SH-SY5Y (cell line): ENCODE measurements around the gene MATK.

Source experiments
- GATA2 ChIP-seq: IDR thresholded peaks from 2 replicates; pipeline ENCODE4 v1.6.1; 2011; ENCODE audit warnings: mild to moderate bottlenecking, low read depth, low read length
- GATA3 ChIP-seq: IDR thresholded peaks from 2 replicates; pipeline ENCODE4 v1.6.1; 2011; ENCODE audit warnings: low read depth, mild to moderate bottlenecking, low read length, moderate library complexity

- no peak for TF ChIP-seq GATA2
- TF ChIP-seq GATA3 = no peak
Observed at GRCh38 chr19:3769494-3769893, 16.7 kb downstream of the MATK start.
